ENCODE measurements around the gene UGCG.

DNA sequence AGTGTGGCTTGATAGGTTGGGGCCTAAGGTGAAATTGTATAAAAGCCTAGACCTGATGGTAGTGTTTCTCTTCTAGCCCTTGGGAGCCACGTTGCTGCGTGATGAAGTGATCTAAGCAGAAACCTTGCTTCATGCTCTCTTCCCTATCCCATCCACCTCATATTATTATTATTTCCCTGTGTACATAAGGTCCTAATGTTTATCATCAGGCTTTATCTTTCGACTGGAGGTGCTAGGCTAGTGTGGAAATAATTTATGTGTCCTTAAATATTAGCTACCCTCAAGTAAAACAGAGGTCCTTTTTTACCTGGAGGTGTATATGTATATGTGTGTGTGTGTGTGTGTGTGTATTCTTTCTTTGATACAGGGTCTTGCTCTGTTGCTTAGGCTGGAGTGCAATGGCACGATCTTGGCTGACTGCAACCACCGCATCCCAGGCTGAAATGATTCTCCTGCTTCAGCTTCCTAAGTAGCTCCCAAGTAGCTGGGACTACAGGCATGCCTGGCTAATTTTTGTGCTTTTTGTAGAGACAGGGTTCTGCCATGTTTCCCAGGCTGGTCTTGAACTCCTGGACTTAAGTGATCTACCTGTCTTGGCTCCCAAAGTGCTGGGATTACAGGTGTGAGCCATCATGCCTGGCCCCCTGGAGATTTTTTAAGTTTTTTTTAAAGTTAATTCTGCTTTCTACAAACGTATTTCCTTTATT lies 3.7 kb downstream of the UGCG start:
- TF ChIP-seq, protein P1, sequence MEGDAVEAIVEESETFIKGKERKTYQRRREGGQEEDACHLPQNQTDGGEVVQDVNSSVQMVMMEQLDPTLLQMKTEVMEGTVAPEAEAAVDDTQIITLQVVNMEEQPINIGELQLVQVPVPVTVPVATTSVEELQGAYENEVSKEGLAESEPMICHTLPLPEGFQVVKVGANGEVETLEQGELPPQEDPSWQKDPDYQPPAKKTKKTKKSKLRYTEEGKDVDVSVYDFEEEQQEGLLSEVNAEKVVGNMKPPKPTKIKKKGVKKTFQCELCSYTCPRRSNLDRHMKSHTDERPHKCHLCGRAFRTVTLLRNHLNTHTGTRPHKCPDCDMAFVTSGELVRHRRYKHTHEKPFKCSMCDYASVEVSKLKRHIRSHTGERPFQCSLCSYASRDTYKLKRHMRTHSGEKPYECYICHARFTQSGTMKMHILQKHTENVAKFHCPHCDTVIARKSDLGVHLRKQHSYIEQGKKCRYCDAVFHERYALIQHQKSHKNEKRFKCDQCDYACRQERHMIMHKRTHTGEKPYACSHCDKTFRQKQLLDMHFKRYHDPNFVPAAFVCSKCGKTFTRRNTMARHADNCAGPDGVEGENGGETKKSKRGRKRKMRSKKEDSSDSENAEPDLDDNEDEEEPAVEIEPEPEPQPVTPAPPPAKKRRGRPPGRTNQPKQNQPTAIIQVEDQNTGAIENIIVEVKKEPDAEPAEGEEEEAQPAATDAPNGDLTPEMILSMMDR (conservative IDR thresholded peaks at IDR 0.05), result no peak
- TF ChIP-seq EZH2 (IDR thresholded peaks at IDR 0.05; ENCODE audit: low read depth), result no peak

Measured in PC-9 (cell line).